Trophoblast cell (in vitro differentiated cells and primary cell): Measurements from ENCODE around the gene L3MBTL1.

Experiments used
- DNase-seq, 2 donors: peaks; one replicate each; pipeline ENCODE4 v3.0.0-alpha.2; 2016
- H2AFZ ChIP-seq: 2 replicates; pipeline ENCODE4 v1.6.1; 2013; ENCODE audit warnings: low read length, moderate library complexity, mild to moderate bottlenecking; ENCODE audit not compliant: insufficient read depth, poor library complexity
- H2AK5ac ChIP-seq: 2 replicates; pipeline ENCODE4 v1.6.1; 2013; ENCODE audit warnings: mild to moderate bottlenecking, low read length
- H2BK120ac ChIP-seq: 2 replicates; pipeline ENCODE4 v1.6.1; 2013; ENCODE audit warnings: low read length, mild to moderate bottlenecking, moderate library complexity; ENCODE audit not compliant: insufficient read depth, poor library complexity
- H2BK12ac ChIP-seq: 2 replicates; pipeline ENCODE4 v1.6.1; 2013; ENCODE audit warnings: mild to moderate bottlenecking, low read length, moderate library complexity
- H2BK5ac ChIP-seq: 2 replicates; pipeline ENCODE4 v1.6.1; 2013; ENCODE audit warnings: low read length, low read depth, moderate library complexity, mild to moderate bottlenecking; ENCODE audit not compliant: poor library complexity
- H3K14ac ChIP-seq: 2 replicates; pipeline ENCODE4 v1.6.1; 2013; ENCODE audit warnings: mild to moderate bottlenecking, low read length
- H3K18ac ChIP-seq: 2 replicates; pipeline ENCODE4 v1.6.1; 2013; ENCODE audit warnings: mild to moderate bottlenecking, low read length
- H3K23ac ChIP-seq: 2 replicates; pipeline ENCODE4 v1.6.1; 2013; ENCODE audit warnings: low read length
- H3K27ac ChIP-seq: 2 replicates; pipeline ENCODE4 v1.5.1; 2013; ENCODE audit warnings: low read depth, mild to moderate bottlenecking, inconsistent platforms, low read length, moderate library complexity
- H3K27me3 ChIP-seq: 2 replicates; pipeline ENCODE4 v1.6.1; 2013; ENCODE audit warnings: inconsistent platforms, mild to moderate bottlenecking, low read length, moderate library complexity; ENCODE audit not compliant: insufficient read depth
- H3K36me3 ChIP-seq, 2 experiments: 1 replicate in 1 of 2; 2 replicates in 1 of 2; pipeline ENCODE4 v1.6.1; 2013; ENCODE audit warnings: low read length in 2 of 2, mild to moderate bottlenecking in 2 of 2, moderate library complexity in 1 of 2; ENCODE audit not compliant: insufficient read depth in 2 of 2, control insufficient read depth in 1 of 2
- H3K4ac ChIP-seq: 2 replicates; pipeline ENCODE4 v1.6.1; 2013; ENCODE audit warnings: low read depth, mild to moderate bottlenecking, low read length, moderate library complexity
- H3K4me1 ChIP-seq, 2 experiments: 1 replicate in 1 of 2; 2 replicates in 1 of 2; pipeline ENCODE4 v1.6.1; 2013; ENCODE audit warnings: low read length in 2 of 2, mild to moderate bottlenecking in 2 of 2, moderate library complexity in 1 of 2; ENCODE audit not compliant: insufficient read depth in 2 of 2, control insufficient read depth in 1 of 2
- H3K4me2 ChIP-seq: 2 replicates; pipeline ENCODE4 v1.6.1; 2013; ENCODE audit warnings: inconsistent platforms, mild to moderate bottlenecking, low read length, moderate library complexity
- H3K4me3 ChIP-seq: 2 replicates; pipeline ENCODE4 v1.5.1; 2013; ENCODE audit warnings: mild to moderate bottlenecking, low read depth, low read length, inconsistent platforms
- H3K79me1 ChIP-seq: one replicate; pipeline ENCODE4 v1.6.1; 2013; ENCODE audit warnings: low read length
- H3K79me2 ChIP-seq: 2 replicates; pipeline ENCODE4 v1.6.1; 2013; ENCODE audit warnings: low read length, mild to moderate bottlenecking; ENCODE audit not compliant: control insufficient read depth, insufficient read depth, poor library complexity
- H3K9ac ChIP-seq: 2 replicates; pipeline ENCODE4 v1.6.1; 2013; ENCODE audit warnings: mild to moderate bottlenecking, low read length
- H3K9me3 ChIP-seq: 2 replicates; pipeline ENCODE4 v1.6.1; 2013; ENCODE audit warnings: low read depth, mild to moderate bottlenecking, control low read depth, inconsistent platforms, low read length; ENCODE audit not compliant: insufficient read depth
- H4K12ac ChIP-seq: 2 replicates; pipeline ENCODE4 v1.6.1; 2013; ENCODE audit warnings: low read depth, mild to moderate bottlenecking, low read length, moderate library complexity
- H4K8ac ChIP-seq: 2 replicates; pipeline ENCODE4 v1.6.1; 2013; ENCODE audit warnings: low read depth, mild to moderate bottlenecking, low read length, moderate library complexity
- H4K91ac ChIP-seq: one replicate; pipeline ENCODE4 v1.6.1; 2013; ENCODE audit warnings: low read depth, mild to moderate bottlenecking, low read length, moderate library complexity
- WGBS: extraction: QIAGEN DNeasy Blood & Tissue Kit; methylation state at CpG from one replicate; pipeline ENCODE4 v1.1.7; 2013; ENCODE audit warnings: missing lambda C conversion rate; ENCODE audit not compliant: insufficient read length, insufficient coverage; ENCODE audit errors: extremely low coverage; 5-methylcytosine and 5-hydroxymethylcytosine counted together

Gene L3MBTL1

GRCh38 chr20:43472671-43473380 is 34.7 kb upstream of the L3MBTL1 start:
- Histone ChIP-seq H3K79me2 (no peaks in the 10 kb centered on the region), H3K4me2 (no peak overlapping the region), H2BK120ac (no peak overlapping the region), H3K9me3 (no peaks in the 10 kb centered on the region), H2AFZ (no peak overlapping the region), H4K12ac (no peak overlapping the region), H3K14ac (no peak overlapping the region), H4K91ac (no peak overlapping the region), H3K23ac (no peak overlapping the region), H4K8ac (no peak overlapping the region), H3K18ac (no peak overlapping the region), H2BK5ac (no peak overlapping the region), H2AK5ac (no peak overlapping the region), H3K4ac (no peak overlapping the region), H3K4me3 (no peak overlapping the region), H3K4me1 (no peaks in the 10 kb centered on the region), H3K27me3 (no peaks in the 10 kb centered on the region), H3K9ac (no peak overlapping the region), H3K27ac (no peak overlapping the region), H3K79me1 (no peaks in the 10 kb centered on the region), H3K36me3 (peaks cover 0 to 5% of the 10 kb centered on the region in 2 experiments), H2BK12ac (no peak overlapping the region)
- DNase-seq = no peak
- WGBS = 100% methylated on average over 1 of the region's 11 CpGs

- no peak for DNase-seq
- Histone ChIP-seq H4K8ac (no peak overlapping the region), H3K27me3 (no peaks in the 10 kb centered on the region), H3K4me2 (no peak overlapping the region), H2AFZ (no peak overlapping the region), H3K9ac (no peak overlapping the region), H3K79me2 (no peaks in the 10 kb centered on the region), H2BK5ac (no peak overlapping the region), H3K9me3 (no peaks in the 10 kb centered on the region), H3K79me1 (no peaks in the 10 kb centered on the region), H3K14ac (no peak overlapping the region), H2BK12ac (no peak overlapping the region), H3K27ac (no peak overlapping the region), H3K4me3 (no peak overlapping the region), H2BK120ac (no peak overlapping the region), H3K18ac (no peak overlapping the region), H2AK5ac (no peak overlapping the region), H3K23ac (no peak overlapping the region), H4K91ac (no peak overlapping the region), H3K4ac (no peak overlapping the region), H3K36me3 (peaks cover 0 to 5% of the 10 kb centered on the region in 2 experiments), H3K4me1 (no peaks in the 10 kb centered on the region), H4K12ac (no peak overlapping the region)
- WGBS = no CpG with 5 or more reads among the region's 4 CpGs
Observed at GRCh38 chr20:43473381-43473704, 34.2 kb upstream of the L3MBTL1 start.

- Histone ChIP-seq H3K79me1 (no peaks in the 10 kb centered on the region), H3K9ac (no peak overlapping the region), H3K27ac (no peak overlapping the region), H2AK5ac (no peak overlapping the region), H4K12ac (no peak overlapping the region), H2BK12ac (no peak overlapping the region), H3K4me1 (no peaks in the 10 kb centered on the region), H4K8ac (no peak overlapping the region), H2BK120ac (no peak overlapping the region), H3K14ac (no peak overlapping the region), H3K4me2 (no peak overlapping the region), H3K36me3 (no peaks in the 10 kb centered on the region), H3K23ac (no peak overlapping the region), H3K79me2 (no peaks in the 10 kb centered on the region), H2AFZ (no peak overlapping the region), H2BK5ac (no peak overlapping the region), H3K9me3 (no peaks in the 10 kb centered on the region), H3K27me3 (no peaks in the 10 kb centered on the region), H4K91ac (no peak overlapping the region), H3K4ac (no peak overlapping the region), H3K4me3 (no peak overlapping the region), H3K18ac (no peak overlapping the region)
- WGBS = no CpG with 5 or more reads among the region's 3 CpGs
- DNase-seq = peak; percentile 33 to 57
Observed at GRCh38 chr20:43477193-43477592, 30.3 kb upstream of the L3MBTL1 start.

- H3K36me3 ChIP-seq = no peaks in the 10 kb centered on the region
Observed at GRCh38 chr20:43477619-43478018, 29.9 kb upstream of the L3MBTL1 start.

More at GRCh38 chr20:43477619-43478018, 29.9 kb upstream of the L3MBTL1 start:
- Histone ChIP-seq H3K79me2 (no peaks in the 10 kb centered on the region), H3K27me3 (no peaks in the 10 kb centered on the region), H2BK5ac (no peak overlapping the region), H3K18ac (no peak overlapping the region), H2BK120ac (no peak overlapping the region), H4K8ac (no peak overlapping the region), H3K4ac (no peak overlapping the region), H2AFZ (no peak overlapping the region), H4K91ac (no peak overlapping the region), H3K14ac (no peak overlapping the region), H3K23ac (no peak overlapping the region), H3K27ac (no peak overlapping the region), H3K4me3 (no peak overlapping the region), H3K79me1 (no peaks in the 10 kb centered on the region), H3K9ac (no peak overlapping the region), H4K12ac (no peak overlapping the region), H3K9me3 (no peaks in the 10 kb centered on the region), H3K4me2 (no peak overlapping the region), H2BK12ac (no peak overlapping the region), H3K4me1 (no peaks in the 10 kb centered on the region), H2AK5ac (no peak overlapping the region)
- DNase-seq = no peak
- WGBS = no CpG with 5 or more reads among the region's 4 CpGs
